Fibroblast of the aortic adventitia (primary cell): ENCODE measurements around the gene NFASC. TPM values are rescaled to one million over a fixed set of nuclear protein-coding genes. Genes with fewer than 3 reads are reported as not detected.

Source experiments
- DNase-seq: peaks from one replicate; pipeline ENCODE4 v3.0.0-alpha.2; 2010; ENCODE audit warnings: low read depth
- H3K4me3 ChIP-seq: 2 replicates; pipeline ENCODE4 v1.5.1; 2011; ENCODE audit warnings: low read depth, mild to moderate bottlenecking, control low read depth, low read length, moderate library complexity
- total RNA-seq: library from RNA; depleted of rRNA; stranded (reverse); fragments of >200 nt; gene quantifications from 2 replicates; pipeline ENCODE4 v1.2.3, GENCODE V29; 2012; ENCODE audit warnings: low replicate concordance
- TF ChIP-seq, protein P1 (sequence below): IDR thresholded peaks from 2 replicates; pipeline ENCODE4 v1.5.1; 2011; ENCODE audit warnings: mild to moderate bottlenecking, low read length, control low read depth, inconsistent platforms; ENCODE audit not compliant: insufficient read depth

Gene NFASC
- total RNA-seq, 1 donor, result 22.0 TPM

DNA sequence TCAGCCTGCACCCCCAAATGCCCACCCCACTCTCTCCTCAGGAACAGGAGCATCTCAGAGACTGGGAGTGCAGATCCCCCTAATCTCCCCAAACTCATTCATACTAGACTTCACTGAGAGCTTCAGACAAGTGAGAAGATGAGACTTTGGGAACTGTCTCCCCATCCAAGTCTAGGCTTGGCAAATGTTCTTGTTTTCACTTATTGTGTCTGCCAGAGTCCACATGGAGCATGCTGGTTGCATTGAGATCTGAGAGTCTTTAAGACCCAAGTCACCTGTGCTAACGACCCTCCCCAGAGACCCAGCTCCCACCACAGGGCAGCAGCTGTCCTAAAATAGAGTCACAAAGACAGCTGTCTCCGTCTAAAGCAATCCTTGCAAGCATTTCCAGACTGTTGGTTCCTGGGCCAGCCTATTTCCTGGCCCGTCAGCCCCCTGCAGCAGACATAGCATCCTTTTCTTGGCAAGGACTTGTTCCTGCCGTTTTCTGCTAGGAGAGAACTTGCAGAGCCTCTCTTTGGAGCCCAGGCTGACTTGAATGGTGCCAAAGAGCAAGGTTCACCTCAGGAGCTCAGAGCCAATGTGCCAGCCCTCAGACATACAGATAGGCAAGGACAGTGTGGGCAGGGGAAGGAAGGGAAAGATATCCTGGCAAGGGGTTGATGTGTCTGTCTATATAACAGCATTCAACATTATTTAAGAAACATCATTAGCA lies 170.5 kb downstream of the NFASC start:
- H3K4me3 ChIP-seq, result no peak overlapping the region
- TF ChIP-seq, protein P1, sequence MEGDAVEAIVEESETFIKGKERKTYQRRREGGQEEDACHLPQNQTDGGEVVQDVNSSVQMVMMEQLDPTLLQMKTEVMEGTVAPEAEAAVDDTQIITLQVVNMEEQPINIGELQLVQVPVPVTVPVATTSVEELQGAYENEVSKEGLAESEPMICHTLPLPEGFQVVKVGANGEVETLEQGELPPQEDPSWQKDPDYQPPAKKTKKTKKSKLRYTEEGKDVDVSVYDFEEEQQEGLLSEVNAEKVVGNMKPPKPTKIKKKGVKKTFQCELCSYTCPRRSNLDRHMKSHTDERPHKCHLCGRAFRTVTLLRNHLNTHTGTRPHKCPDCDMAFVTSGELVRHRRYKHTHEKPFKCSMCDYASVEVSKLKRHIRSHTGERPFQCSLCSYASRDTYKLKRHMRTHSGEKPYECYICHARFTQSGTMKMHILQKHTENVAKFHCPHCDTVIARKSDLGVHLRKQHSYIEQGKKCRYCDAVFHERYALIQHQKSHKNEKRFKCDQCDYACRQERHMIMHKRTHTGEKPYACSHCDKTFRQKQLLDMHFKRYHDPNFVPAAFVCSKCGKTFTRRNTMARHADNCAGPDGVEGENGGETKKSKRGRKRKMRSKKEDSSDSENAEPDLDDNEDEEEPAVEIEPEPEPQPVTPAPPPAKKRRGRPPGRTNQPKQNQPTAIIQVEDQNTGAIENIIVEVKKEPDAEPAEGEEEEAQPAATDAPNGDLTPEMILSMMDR, result no peak
- DNase-seq, result no peak

DNA sequence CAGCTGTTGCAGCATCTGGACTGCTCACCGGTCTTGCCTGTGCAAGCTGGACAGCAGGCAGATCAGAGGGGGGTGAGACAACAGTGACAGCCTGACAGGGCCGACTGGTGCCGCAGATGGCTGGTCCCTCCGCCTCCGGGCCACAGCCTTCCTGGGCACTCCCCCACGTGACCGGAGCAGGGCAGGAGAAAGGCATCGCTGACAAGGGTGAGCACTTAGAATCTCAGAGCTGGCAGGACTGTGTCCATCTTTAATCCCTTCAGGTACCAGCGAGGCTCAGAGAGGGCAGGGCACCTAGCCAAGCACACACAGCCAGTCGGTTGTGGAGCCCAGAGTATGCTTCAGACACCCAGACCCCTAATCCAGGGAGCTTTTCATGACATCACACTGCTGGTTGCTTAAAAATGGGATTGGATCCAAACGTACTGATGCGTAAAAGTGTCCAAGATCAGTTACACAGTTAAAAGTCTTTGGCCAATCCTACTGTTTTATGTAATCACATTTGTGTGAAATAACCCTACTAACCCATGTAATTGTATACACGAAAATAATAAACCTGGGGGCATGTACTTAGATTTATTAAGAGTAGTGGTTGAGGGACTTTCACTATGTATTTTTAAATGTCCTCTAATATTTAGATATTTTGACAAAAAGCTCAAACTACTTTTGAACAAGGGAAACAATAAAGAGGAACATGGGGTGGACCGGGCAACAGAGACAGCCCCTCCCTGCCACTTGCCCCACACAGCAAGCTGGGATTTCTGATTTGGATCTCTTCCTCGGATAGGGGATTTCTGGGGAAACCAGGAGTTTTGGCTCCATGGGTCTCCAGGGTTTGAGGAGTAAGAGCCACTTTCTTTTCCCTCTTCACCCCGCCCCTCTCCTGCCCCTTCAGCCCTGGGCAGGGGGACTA lies 171.6 kb downstream of the NFASC start:
- TF ChIP-seq, protein P1, result no peak
- no peak for DNase-seq
- H3K4me3 ChIP-seq, result no peak overlapping the region

DNA sequence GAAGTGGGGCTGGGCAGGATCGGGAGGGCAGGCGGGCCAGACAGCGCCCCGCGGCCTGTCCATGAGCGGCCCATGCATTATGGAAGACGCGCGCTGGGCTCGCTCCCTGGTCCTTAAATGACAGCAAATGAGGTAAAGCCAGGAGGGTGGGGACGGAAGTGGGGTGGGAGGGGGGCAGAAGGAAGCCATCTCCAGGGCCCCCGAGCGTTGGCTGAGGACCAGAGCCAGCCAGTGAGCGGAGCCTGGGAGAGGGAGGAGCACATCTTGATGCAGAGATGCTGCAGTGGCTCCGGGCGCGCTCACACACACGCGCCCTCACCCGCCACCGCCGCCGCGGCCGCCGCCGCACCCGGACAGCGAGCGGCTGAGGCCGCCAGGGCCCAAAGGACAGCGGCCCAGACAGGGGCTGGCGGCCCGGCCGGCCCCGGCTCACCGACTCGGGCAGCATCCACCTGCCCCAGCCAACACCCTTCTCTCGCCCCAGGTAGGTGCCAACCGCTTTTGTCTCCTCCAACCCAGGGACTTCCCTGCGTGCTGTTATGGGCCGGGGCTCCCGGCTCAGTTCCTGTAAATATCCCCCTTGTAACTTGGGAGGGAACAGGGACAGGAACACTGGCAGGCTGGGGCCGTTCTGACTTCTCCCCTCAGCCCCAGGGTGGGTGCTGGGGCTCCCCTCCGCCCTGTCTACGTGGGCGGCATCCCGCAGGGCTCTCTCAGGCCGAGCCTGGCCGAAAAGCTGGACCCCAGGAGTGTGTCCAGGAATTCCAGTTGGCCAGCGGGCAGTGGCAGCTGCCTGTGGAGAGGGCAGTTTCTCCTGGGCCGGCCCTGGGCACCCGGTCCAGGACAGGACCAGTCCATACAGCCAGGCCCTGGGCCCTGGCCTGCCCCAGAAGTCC lies 172.5 kb downstream of the NFASC start, which contains the start of gene CNTN2:
CNTN2 (plus strand) TSS at position 302 of the 896 bp plus-strand sequence. CDS start 9,974 bp downstream, outside the sequence.
- TF ChIP-seq, protein P1, result no peak
- H3K4me3 ChIP-seq, result no peak within 1 kb of the TSS
- DNase-seq, result no peak

DNA sequence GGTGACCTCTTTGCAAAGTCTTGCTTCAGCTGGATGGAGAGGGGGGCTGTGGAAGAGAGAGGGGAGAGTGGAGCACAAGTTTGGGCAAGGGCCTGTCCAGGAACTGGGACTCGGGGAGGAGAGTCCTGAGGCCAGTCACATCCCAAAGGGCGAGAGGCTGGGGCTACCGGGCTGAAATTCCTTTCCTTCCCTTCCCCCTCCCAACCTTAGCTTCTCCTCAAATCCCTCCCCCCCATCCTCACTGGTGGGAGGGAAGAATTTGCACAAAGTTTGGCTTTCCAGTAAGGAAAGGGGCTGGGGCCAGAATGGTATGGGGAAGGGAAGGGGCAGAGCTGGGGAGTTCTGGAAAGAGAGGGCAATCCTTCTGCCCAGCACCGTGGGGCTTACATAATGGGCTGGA lies 173.2 kb downstream of the NFASC start:
- H3K4me3 ChIP-seq, result no peak overlapping the region
- no peak for DNase-seq
- TF ChIP-seq, protein P1, result no peak

DNA sequence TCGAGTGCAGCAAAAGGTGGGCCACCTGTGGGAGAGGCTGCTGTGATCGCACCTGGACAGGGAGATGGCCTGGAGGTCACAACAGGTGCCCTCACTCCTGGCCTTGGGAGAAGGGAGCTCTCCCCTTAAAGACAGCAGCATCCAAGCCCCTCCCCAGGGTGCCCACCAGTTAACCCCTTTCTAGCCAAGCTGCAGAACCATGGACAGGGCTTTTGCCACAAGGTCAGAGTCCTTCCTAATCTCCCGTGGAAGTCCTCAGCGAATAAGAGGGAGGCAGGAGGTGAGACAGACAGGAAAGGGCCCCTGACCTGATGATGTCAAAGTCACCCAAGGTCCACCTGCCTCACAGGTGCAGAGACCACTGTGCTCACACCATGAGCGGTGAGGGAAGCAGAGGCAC lies 174.1 kb downstream of the NFASC start:
- no peak for DNase-seq
- no peak overlapping the region for H3K4me3 ChIP-seq
- TF ChIP-seq, protein P1, result no peak

DNA sequence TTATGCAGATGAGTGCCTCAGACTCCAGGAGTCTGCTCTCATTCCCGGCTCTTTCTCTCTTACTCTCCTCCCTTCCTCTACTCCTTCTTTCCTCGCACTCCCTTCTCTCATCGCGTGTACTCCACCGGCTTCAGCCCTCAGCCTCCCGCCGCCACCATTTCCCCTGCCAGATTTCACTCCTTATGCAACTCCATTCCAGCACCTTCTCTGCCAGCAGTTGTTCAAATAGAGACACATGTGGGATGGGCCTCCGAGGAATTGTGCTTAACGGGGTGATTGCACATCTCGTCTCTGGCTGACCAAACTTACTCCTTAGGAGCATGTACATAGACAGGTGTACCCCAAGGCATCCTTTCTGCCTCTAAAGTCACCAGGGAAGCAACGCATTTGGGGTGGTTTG lies 174.5 kb downstream of the NFASC start:
- H3K4me3 ChIP-seq, result no peak overlapping the region
- no peak for DNase-seq
- TF ChIP-seq, protein P1, result no peak
